ENCODE data around the gene HOXD8. TPM values are rescaled to one million over a fixed set of nuclear protein-coding genes. Genes with fewer than 3 reads are reported as not detected.

The HOXD8 gene
- total and polyA plus RNA-seq, 2 of the 8 experiments (the other 6 are each of a cell fraction or from before 2014, with no cell fraction given), result not detected

DNA sequence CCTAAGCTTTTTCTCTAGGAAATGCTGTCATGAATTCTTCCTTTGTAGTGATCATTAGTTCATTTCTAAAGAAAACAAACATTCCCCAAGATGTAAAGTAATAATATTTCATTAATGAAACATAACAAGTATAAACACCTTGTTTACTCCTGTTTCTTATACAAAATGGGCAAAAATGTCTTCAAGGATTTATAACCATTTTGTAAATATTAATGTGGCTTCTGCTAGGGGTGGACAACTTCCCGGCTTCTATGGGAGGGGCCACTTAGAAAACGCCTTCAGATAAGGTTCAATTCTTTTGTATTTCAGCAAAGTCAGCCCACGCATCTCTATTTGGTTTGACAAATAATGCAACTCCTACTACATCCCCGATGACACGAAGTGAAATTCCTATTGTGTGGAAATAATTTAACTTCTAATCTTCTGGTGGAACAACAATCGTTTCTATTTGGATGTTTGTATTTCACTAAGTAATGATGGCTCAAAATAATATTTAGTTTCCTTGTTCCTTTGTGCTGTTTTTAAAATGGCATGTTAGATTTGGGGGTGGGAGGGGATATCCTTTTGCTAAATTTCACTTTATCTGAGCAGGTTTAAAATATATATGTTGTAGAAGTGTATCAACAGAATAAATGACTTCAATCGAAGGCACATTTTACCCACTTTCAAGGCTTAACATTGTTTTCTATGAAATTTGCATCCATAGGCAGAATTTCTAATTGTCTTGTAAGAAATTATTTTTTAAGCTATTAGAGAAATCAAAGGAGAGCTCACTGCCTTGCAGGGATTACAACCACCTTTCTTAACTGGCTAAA, 44.3 kb downstream of the HOXD8 start:
- Histone ChIP-seq H3K4me2 (ENCODE audit: insufficient read depth in 1 of 2, low read depth in 2 of 2, low read length in 2 of 2) (peak overlapping the region in 1 of 2 experiments; percentile 69; a peak in 1 of 4 replicates), H2BK20ac (ENCODE audit: low read length) (no peak overlapping the region), H3K18ac (ENCODE audit: extremely low read depth, low read length) (no peak overlapping the region), H3K27me3 (replicated peaks in 1 of 4; ENCODE audit: control insufficient read depth in 3 of 4, extremely low read depth in 1 of 4, insufficient read depth in 3 of 4, low read length in 3 of 4) (peaks cover 94 to 100% (median 99%) of the 10 kb centered on the region in 4 experiments), H3K79me2 (ENCODE audit: control insufficient read depth in 1 of 2, insufficient read depth in 2 of 2, low read length in 2 of 2) (no peaks in the 10 kb centered on the region), H3K27ac (ENCODE audit: low read depth, low read length) (no peak overlapping the region), H3K56ac (replicated peaks; ENCODE audit: insufficient read length, low read depth, low read length) (no peak overlapping the region), H2BK15ac (ENCODE audit: low read length) (no peak overlapping the region), H4K91ac (replicated peaks; ENCODE audit: insufficient read length, low read length) (no peak overlapping the region), H2BK5ac (ENCODE audit: low read depth, low read length) (no peak overlapping the region), H3K14ac (ENCODE audit: insufficient read length) (no peak overlapping the region), H2AK5ac (ENCODE audit: low read depth, low read length) (no peak overlapping the region), H2AFZ (ENCODE audit: low read length) (no peak overlapping the region), H3K9ac (replicated peaks in 1 of 4; ENCODE audit: extremely low read depth in 1 of 4, low read depth in 3 of 4, low read length in 3 of 4) (no peak overlapping the region), H3K4me1 (replicated peaks in 1 of 4; ENCODE audit: control insufficient read depth in 3 of 4, insufficient read depth in 4 of 4, low read length in 3 of 4) (peaks cover 3 to 28% (median 16%) of the 10 kb centered on the region in 4 experiments), H3K23ac (ENCODE audit: insufficient read length) (no peak overlapping the region), H4K20me1 (replicated peaks in 1 of 2; ENCODE audit: control insufficient read depth in 1 of 2, insufficient read depth in 2 of 2, low read length in 2 of 2) (peaks cover 3 to 39% of the 10 kb centered on the region in 2 experiments), H3K9me3 (ENCODE audit: insufficient read depth in 2 of 2, low read depth in 1 of 2, low read length in 1 of 2) (no peaks in the 10 kb centered on the region), H3K36me3 (ENCODE audit: control insufficient read depth in 2 of 4, insufficient read depth in 4 of 4, low read length in 3 of 4) (no peaks in the 10 kb centered on the region; a peak in 1 of 8 replicates), H3K4me3 (ENCODE audit: extremely low read depth in 1 of 4, insufficient read depth in 2 of 4, low read depth in 3 of 4, low read length in 4 of 4) (no peak overlapping the region), H3K79me1 (ENCODE audit: low read depth, low read length) (no peaks in the 10 kb centered on the region), H4K8ac (ENCODE audit: extremely low read depth, insufficient read depth, low read length) (no peak overlapping the region), H3K4ac (replicated peaks; ENCODE audit: insufficient read length, low read depth, low read length) (no peak overlapping the region), H3K23me2 (ENCODE audit: low read depth, low read length) (peaks cover 9% of the 10 kb centered on the region; the same call in 1 of the 2 replicates), H4K5ac (ENCODE audit: insufficient read length, low read depth, low read length) (no peak overlapping the region), H2BK120ac (replicated peaks; ENCODE audit: low read depth, low read length) (no peak overlapping the region), H2BK12ac (ENCODE audit: low read depth, low read length) (no peak overlapping the region)
- CTCF ChIA-PET (ENCODE audit: partially characterized antibody), result interaction anchor here (0.9 to 7.5 kb wide), 16 partner anchors 12 to 469 kb away, joined by 3 to 60 read pairs (median 4); partner anchors contain the start of genes HOXD1, HOXD4 and HOXD9
- WGBS, 2 experiments (ENCODE audit: extremely low coverage in 1 of 2, insufficient coverage in 1 of 2, insufficient read length in 1 of 2, insufficient replicate concordance in 2 of 2, low coverage in 1 of 2, low lambda C conversion rate in 2 of 2, missing lambda C conversion rate in 1 of 2), result 37% methylated on average over 7 of the region's 7 CpGs; no CpG with 5 or more reads in 1 of the 2 experiments
- POLR2A ChIA-PET (ENCODE audit: partially characterized antibody), result interaction anchor here (1.3 kb wide), 1 partner anchor 16 kb away, joined by 3 read pairs; no protein-coding TSS in a partner anchor
- DNase-seq (ENCODE audit: low read depth in 1 of 2, low spot score in 2 of 2), result no peak
- no peak for FAIRE-seq
- no peak for TF ChIP-seq CREB1 (IDR thresholded peaks at IDR 0.05)
- TF ChIP-seq HDAC6 (IDR thresholded peaks at IDR 0.05; ENCODE audit: low read depth, low read length), result no peak
- TF ChIP-seq SRF (IDR thresholded peaks at IDR 0.05; ENCODE audit: low read depth, low read length), result no peak
- no peak for TF ChIP-seq PHF8 (conservative IDR thresholded peaks at IDR 0.05; ENCODE audit: low read depth, low read length)
- no peak for TF ChIP-seq SP4 (IDR thresholded peaks at IDR 0.05; ENCODE audit: low read length)
- TF ChIP-seq, protein P1, sequence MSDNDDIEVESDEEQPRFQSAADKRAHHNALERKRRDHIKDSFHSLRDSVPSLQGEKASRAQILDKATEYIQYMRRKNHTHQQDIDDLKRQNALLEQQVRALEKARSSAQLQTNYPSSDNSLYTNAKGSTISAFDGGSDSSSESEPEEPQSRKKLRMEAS (IDR thresholded peaks at IDR 0.05), result no peak
- no peak for TF ChIP-seq HDAC2 (IDR thresholded peaks at IDR 0.05; ENCODE audit: borderline replicate concordance in 1 of 2, low read depth in 2 of 2, low read length in 2 of 2)
- no peak for TF ChIP-seq RXRA (IDR thresholded peaks at IDR 0.05; ENCODE audit: insufficient read depth, low read depth, low read length)
- no peak for TF ChIP-seq RNF2 (IDR thresholded peaks at IDR 0.05; ENCODE audit: borderline replicate concordance, low read depth, low read length, missing control alignments, poor library complexity, severe bottlenecking)
- TF ChIP-seq JUN (IDR thresholded peaks at IDR 0.05; ENCODE audit: low read depth, low read length), result no peak
- no peak for TF ChIP-seq SIRT6 (IDR thresholded peaks at IDR 0.05; ENCODE audit: low read length)
